ENCODE data around the gene EPHA8. TPM values are rescaled to one million over a fixed set of nuclear protein-coding genes. Genes with fewer than 3 reads are reported as not detected.

The EPHA8 gene
- total RNA-seq, 1 experiment from 2014 or later: 0.07 TPM

DNA sequence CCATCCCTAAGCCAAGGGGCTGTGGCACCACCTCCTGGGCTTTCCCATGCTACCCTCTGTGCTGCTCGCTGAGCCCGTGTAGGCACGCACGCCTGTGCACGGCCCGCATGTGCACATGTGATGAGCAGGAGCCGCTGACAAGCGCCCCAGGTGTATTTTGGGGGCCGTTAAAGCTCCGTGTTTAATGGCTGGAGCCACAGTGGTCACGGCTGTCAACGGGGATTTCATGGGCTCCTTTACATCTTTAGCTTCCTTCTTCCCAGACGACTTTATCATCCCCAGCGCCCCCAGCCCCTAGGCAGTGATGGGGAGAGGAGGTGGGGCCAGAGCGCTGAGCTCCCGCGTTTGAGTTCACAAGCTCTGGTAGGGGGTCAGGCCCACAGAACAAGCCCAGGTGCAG, 11.7 kb upstream of the EPHA8 start:
- no peak for TF ChIP-seq EZH2phosphoT487 (IDR thresholded peaks at IDR 0.05; ENCODE audit: borderline replicate concordance, low read length)
- no peak for TF ChIP-seq EZH2 (IDR thresholded peaks at IDR 0.05; ENCODE audit: low read length, unreplicated experiment)
- TF ChIP-seq, protein P1, sequence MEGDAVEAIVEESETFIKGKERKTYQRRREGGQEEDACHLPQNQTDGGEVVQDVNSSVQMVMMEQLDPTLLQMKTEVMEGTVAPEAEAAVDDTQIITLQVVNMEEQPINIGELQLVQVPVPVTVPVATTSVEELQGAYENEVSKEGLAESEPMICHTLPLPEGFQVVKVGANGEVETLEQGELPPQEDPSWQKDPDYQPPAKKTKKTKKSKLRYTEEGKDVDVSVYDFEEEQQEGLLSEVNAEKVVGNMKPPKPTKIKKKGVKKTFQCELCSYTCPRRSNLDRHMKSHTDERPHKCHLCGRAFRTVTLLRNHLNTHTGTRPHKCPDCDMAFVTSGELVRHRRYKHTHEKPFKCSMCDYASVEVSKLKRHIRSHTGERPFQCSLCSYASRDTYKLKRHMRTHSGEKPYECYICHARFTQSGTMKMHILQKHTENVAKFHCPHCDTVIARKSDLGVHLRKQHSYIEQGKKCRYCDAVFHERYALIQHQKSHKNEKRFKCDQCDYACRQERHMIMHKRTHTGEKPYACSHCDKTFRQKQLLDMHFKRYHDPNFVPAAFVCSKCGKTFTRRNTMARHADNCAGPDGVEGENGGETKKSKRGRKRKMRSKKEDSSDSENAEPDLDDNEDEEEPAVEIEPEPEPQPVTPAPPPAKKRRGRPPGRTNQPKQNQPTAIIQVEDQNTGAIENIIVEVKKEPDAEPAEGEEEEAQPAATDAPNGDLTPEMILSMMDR (conservative IDR thresholded peaks at IDR 0.05; ENCODE audit: low read depth, low read length): no peak
- Histone ChIP-seq H3K79me2 (ENCODE audit: low read length) (no peaks in the 10 kb centered on the region), H3F3A (ENCODE audit: low read length, unreplicated experiment) (no peaks in the 10 kb centered on the region), H3K4me1 (ENCODE audit: insufficient read depth, low read length) (no peaks in the 10 kb centered on the region), H3K36me3 (ENCODE audit: low read depth, low read length) (no peaks in the 10 kb centered on the region), H3K27ac (ENCODE audit: low read length) (no peak overlapping the region), H3K9me3 (ENCODE audit: low read length) (no peaks in the 10 kb centered on the region), H2AFZ (ENCODE audit: low read length) (no peak overlapping the region), H3K4me2 (ENCODE audit: low read length) (no peak overlapping the region), H4K20me1 (ENCODE audit: low read length) (no peaks in the 10 kb centered on the region), H3K4me3 (ENCODE audit: low read length) (no peak overlapping the region), H3K27me3 (ENCODE audit: low read length) (peaks cover 15% of the 10 kb centered on the region), H3K9me2 (replicated peaks; ENCODE audit: low read length) (no peaks in the 10 kb centered on the region), H3K9ac (ENCODE audit: low read length) (no peak overlapping the region)
- ATAC-seq (no peak), DNase-seq (no peak)
- intact Hi-C loops (cut with micrococcal nuclease): no loop called here
- BruUV-seq (replicated peaks): no TSS peak
- POLR2A ChIA-PET (ENCODE audit: unreplicated experiment): no interaction called here
- CTCF ChIA-PET: no interaction called here

DNA sequence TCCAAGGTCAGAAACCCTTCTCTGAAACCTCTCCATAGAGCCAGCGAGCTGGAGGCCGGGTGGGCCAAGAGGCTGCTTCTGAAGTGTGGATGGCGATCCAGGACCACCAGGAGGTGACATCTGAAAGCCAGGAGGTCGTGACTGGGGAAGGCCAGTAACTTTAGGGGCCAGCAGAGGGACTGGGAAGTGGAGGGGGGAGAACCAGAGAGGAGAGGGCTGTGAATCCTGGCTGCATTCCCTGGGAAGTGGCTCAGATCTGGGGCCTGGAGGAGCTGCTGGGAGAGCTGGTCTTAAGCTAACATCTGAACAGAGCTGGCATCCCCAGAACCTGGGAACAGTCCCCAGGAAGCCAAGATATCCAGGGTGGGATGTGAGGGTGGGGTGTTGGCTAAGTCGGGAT, 11.3 kb upstream of the EPHA8 start:
- TF ChIP-seq EZH2phosphoT487 (IDR thresholded peaks at IDR 0.05; ENCODE audit: borderline replicate concordance, low read length): no peak
- TF ChIP-seq, protein P1 (conservative IDR thresholded peaks at IDR 0.05; ENCODE audit: low read depth, low read length): no peak
- TF ChIP-seq EZH2 (IDR thresholded peaks at IDR 0.05; ENCODE audit: low read length, unreplicated experiment): no peak
- Histone ChIP-seq H3K27me3 (ENCODE audit: low read length) (peaks cover 10% of the 10 kb centered on the region), H3K9me2 (replicated peaks; ENCODE audit: low read length) (no peaks in the 10 kb centered on the region), H3K79me2 (ENCODE audit: low read length) (no peaks in the 10 kb centered on the region), H3K9me3 (ENCODE audit: low read length) (no peaks in the 10 kb centered on the region), H2AFZ (ENCODE audit: low read length) (no peak overlapping the region), H3F3A (ENCODE audit: low read length, unreplicated experiment) (no peaks in the 10 kb centered on the region), H4K20me1 (ENCODE audit: low read length) (no peaks in the 10 kb centered on the region), H3K36me3 (ENCODE audit: low read depth, low read length) (no peaks in the 10 kb centered on the region), H3K9ac (ENCODE audit: low read length) (no peak overlapping the region), H3K4me1 (ENCODE audit: insufficient read depth, low read length) (no peaks in the 10 kb centered on the region), H3K27ac (ENCODE audit: low read length) (no peak overlapping the region), H3K4me3 (ENCODE audit: low read length) (no peak overlapping the region), H3K4me2 (ENCODE audit: low read length) (no peak overlapping the region)
- no TSS peak for BruUV-seq (replicated peaks)
- no peak for ATAC-seq
- CTCF ChIA-PET: no interaction called here
- POLR2A ChIA-PET (ENCODE audit: unreplicated experiment): no interaction called here
- no peak for DNase-seq
- intact Hi-C loops (cut with micrococcal nuclease): no loop called here

- Histone ChIP-seq H3K27ac (ENCODE audit: low read length) (no peak overlapping the region), H3K9ac (ENCODE audit: low read length) (no peak overlapping the region), H3K27me3 (ENCODE audit: low read length) (peaks cover 4% of the 10 kb centered on the region), H3K4me1 (ENCODE audit: insufficient read depth, low read length) (no peaks in the 10 kb centered on the region), H3K9me2 (replicated peaks; ENCODE audit: low read length) (no peaks in the 10 kb centered on the region), H3K9me3 (ENCODE audit: low read length) (no peaks in the 10 kb centered on the region), H3K79me2 (ENCODE audit: low read length) (no peaks in the 10 kb centered on the region), H3K4me3 (ENCODE audit: low read length) (no peak overlapping the region), H2AFZ (ENCODE audit: low read length) (no peak overlapping the region), H3F3A (ENCODE audit: low read length, unreplicated experiment) (no peaks in the 10 kb centered on the region), H3K4me2 (ENCODE audit: low read length) (no peak overlapping the region), H3K36me3 (ENCODE audit: low read depth, low read length) (no peaks in the 10 kb centered on the region), H4K20me1 (ENCODE audit: low read length) (no peaks in the 10 kb centered on the region)
- ChIA-PET CTCF (no interaction called here), POLR2A (ENCODE audit: unreplicated experiment) (no interaction called here)
- intact Hi-C loops (cut with micrococcal nuclease): no loop called here
- BruUV-seq (replicated peaks): no TSS peak
- ATAC-seq: no peak
- TF ChIP-seq EZH2phosphoT487 (IDR thresholded peaks at IDR 0.05; ENCODE audit: borderline replicate concordance, low read length) (no peak), EZH2 (IDR thresholded peaks at IDR 0.05; ENCODE audit: low read length, unreplicated experiment) (no peak)
- TF ChIP-seq, protein P1 (conservative IDR thresholded peaks at IDR 0.05; ENCODE audit: low read depth, low read length): no peak
- no peak for DNase-seq
Observed at GRCh38 chr1:22553104-22553880, 10.0 kb upstream of the EPHA8 start.

Measured in PC-3 (cell line).